Measurements from ENCODE around the gene ANKS1B. TPM values are rescaled to one million over a fixed set of nuclear protein-coding genes. Genes with fewer than 3 reads are reported as not detected.
A peak's percentile ranks its signal among the peaks of the same experiment; 100 is the strongest.

ANKS1B gene
- polyA plus RNA-seq, 3 donors: not detected

DNA sequence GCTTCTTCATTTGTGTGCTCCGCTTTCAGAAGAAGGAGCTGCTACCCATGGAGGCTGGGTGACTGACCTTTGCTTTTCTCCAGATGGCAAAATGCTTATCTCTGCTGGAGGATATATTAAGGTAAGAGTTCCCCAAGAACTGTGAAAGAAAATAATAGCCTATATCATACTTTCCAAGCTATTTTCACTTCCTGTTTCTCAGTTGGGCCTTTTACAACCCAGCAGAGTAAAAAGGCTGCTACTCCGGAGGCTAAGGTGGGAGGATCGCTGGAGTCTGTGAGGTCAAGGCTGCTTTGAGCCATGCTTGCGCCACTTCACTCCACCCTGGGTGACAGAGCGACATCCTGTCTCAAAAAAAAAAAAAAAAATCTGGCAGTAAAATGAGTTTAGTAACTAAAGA lies 1257.5 kb downstream of the ANKS1B start:
- no peak overlapping the region for H3K4me3 ChIP-seq (replicated peaks in 1 of 3; ENCODE audit: low read depth in 2 of 3, low read length in 3 of 3)
- DNase-seq: no peak
- TF ChIP-seq, protein P1, sequence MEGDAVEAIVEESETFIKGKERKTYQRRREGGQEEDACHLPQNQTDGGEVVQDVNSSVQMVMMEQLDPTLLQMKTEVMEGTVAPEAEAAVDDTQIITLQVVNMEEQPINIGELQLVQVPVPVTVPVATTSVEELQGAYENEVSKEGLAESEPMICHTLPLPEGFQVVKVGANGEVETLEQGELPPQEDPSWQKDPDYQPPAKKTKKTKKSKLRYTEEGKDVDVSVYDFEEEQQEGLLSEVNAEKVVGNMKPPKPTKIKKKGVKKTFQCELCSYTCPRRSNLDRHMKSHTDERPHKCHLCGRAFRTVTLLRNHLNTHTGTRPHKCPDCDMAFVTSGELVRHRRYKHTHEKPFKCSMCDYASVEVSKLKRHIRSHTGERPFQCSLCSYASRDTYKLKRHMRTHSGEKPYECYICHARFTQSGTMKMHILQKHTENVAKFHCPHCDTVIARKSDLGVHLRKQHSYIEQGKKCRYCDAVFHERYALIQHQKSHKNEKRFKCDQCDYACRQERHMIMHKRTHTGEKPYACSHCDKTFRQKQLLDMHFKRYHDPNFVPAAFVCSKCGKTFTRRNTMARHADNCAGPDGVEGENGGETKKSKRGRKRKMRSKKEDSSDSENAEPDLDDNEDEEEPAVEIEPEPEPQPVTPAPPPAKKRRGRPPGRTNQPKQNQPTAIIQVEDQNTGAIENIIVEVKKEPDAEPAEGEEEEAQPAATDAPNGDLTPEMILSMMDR (IDR thresholded peaks at IDR 0.05): no peak
- Mint-ChIP-seq H3K27ac (peak overlapping the region in 3 of 7 donors; percentile 25 to 58 (median 49)), H3K4me1 (peaks cover 2% of the 10 kb centered on the region), H3K9me3 (no peaks in the 10 kb centered on the region), H3K27me3 (ENCODE audit: low read depth in 3 of 3) (no peaks in the 10 kb centered on the region), H3K36me3 (peaks cover 81 to 93% of the 10 kb centered on the region in 2 donors), H3K4me3 (no peak overlapping the region)
- peak overlapping the region in 1 of 2 donors; percentile 37 for H3K27ac ChIP-seq (ENCODE audit: low read depth in 1 of 2, low read length in 2 of 2)
- peaks cover 98% of the 10 kb centered on the region in 2 donors for H3K36me3 ChIP-seq (replicated peaks in 1 of 2; ENCODE audit: control insufficient read depth in 1 of 2, insufficient read depth in 2 of 2, low read length in 2 of 2)
- H3K4me1 ChIP-seq (ENCODE audit: control insufficient read depth in 1 of 2, insufficient read depth in 2 of 2, low read length in 2 of 2): no peaks in the 10 kb centered on the region
- peaks cover 94% of the 10 kb centered on the region for H4K20me1 ChIP-seq (ENCODE audit: insufficient read depth, low read length)
- no peak overlapping the region for H3K4me2 ChIP-seq (replicated peaks; ENCODE audit: extremely low read depth, low read length, poor library complexity, severe bottlenecking)
- intact Hi-C loops (cut with micrococcal nuclease): loop anchor here in 1 of 2 donors (5.0 kb wide), 1 partner anchor 65 kb away; no protein-coding TSS in a partner anchor
- H2AFZ ChIP-seq (ENCODE audit: insufficient read depth, low read depth, low read length, poor library complexity, severe bottlenecking): no peak overlapping the region
- H3K9ac ChIP-seq (ENCODE audit: insufficient read depth, low read length, poor library complexity, severe bottlenecking): no peak overlapping the region
- WGBS (ENCODE audit: insufficient coverage): no CpG with 5 or more reads among the region's 5 CpGs
- H3K27me3 ChIP-seq (ENCODE audit: control insufficient read depth in 2 of 2, insufficient read depth in 2 of 2, low read length in 2 of 2): no peaks in the 10 kb centered on the region
- H3K9me3 ChIP-seq (replicated peaks in 1 of 2; ENCODE audit: control insufficient read depth in 1 of 2, insufficient read depth in 1 of 2, low read length in 2 of 2): no peaks in the 10 kb centered on the region
- peaks cover 3% of the 10 kb centered on the region for H3K79me2 ChIP-seq (ENCODE audit: insufficient read depth, low read length)

DNA sequence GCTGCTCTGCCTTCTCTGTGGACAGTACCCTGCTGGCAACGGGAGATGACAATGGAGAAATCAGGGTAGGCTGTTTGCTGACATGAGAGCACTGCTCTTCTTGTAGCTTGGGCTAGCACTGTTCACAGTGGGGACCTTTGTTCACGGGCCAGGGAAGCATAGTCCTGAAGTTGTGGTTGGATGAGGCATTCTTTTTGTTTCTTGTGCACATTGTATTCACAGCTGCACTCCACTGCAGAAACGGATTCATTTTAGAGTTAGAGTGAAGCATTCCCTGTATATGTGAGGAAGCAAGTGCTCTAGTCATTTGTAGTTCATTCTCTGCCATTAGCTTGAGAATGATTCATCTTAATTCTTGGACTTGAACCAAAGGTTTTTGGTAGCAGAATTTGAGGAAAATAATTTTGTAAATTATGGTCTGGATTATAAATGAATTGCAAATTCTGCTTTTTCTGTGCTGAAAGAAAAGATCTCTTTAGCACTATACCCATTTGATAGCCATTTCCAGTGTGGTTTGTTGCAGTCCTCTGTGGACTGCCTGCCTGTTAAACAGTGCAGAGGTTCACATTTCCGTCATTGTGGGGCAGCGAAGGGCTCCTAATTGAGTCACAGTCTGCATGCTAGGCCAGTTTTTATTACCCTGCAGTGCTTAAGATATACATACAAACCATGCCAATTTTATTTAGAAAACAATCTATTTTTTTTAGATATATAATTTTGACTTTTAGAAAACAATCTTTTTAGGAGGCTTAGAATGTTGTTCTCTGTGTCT lies 1259.1 kb downstream of the ANKS1B start:
- H3K4me2 ChIP-seq (replicated peaks; ENCODE audit: extremely low read depth, low read length, poor library complexity, severe bottlenecking): no peak overlapping the region
- no peaks in the 10 kb centered on the region for H3K4me1 ChIP-seq (ENCODE audit: control insufficient read depth in 1 of 2, insufficient read depth in 2 of 2, low read length in 2 of 2)
- peaks cover 96 to 98% of the 10 kb centered on the region in 2 donors for H3K36me3 ChIP-seq (replicated peaks in 1 of 2; ENCODE audit: control insufficient read depth in 1 of 2, insufficient read depth in 2 of 2, low read length in 2 of 2)
- H3K36me3 Mint-ChIP-seq: peaks cover 73 to 92% of the 10 kb centered on the region in 2 donors
- no peaks in the 10 kb centered on the region for H3K9me3 ChIP-seq (replicated peaks in 1 of 2; ENCODE audit: control insufficient read depth in 1 of 2, insufficient read depth in 1 of 2, low read length in 2 of 2)
- peak overlapping the region in 1 of 2 donors; percentile 27 for H3K27ac ChIP-seq (ENCODE audit: low read depth in 1 of 2, low read length in 2 of 2)
- 100% methylated on average over 1 of the region's 5 CpGs for WGBS (ENCODE audit: insufficient coverage)
- no peak overlapping the region for H2AFZ ChIP-seq (ENCODE audit: insufficient read depth, low read depth, low read length, poor library complexity, severe bottlenecking)
- no peaks in the 10 kb centered on the region for H3K9me3 Mint-ChIP-seq
- H4K20me1 ChIP-seq (ENCODE audit: insufficient read depth, low read length): peaks cover 94% of the 10 kb centered on the region
- no peak overlapping the region for H3K9ac ChIP-seq (ENCODE audit: insufficient read depth, low read length, poor library complexity, severe bottlenecking)
- intact Hi-C loops (cut with micrococcal nuclease): loop anchor here in 1 of 2 donors (5.0 kb wide), 1 partner anchor 63 kb away; no protein-coding TSS in a partner anchor
- H3K4me3 Mint-ChIP-seq: no peak overlapping the region
- TF ChIP-seq, protein P1 (IDR thresholded peaks at IDR 0.05): no peak
- H3K4me3 ChIP-seq (replicated peaks in 1 of 3; ENCODE audit: low read depth in 2 of 3, low read length in 3 of 3): no peak overlapping the region
- H3K79me2 ChIP-seq (ENCODE audit: insufficient read depth, low read length): peaks cover 3% of the 10 kb centered on the region
- no peak for DNase-seq
- peaks cover 3% of the 10 kb centered on the region for H3K4me1 Mint-ChIP-seq
- peak overlapping the region in 4 of 7 donors; percentile 5 to 84 (median 72) for H3K27ac Mint-ChIP-seq
- no peaks in the 10 kb centered on the region for H3K27me3 ChIP-seq (ENCODE audit: control insufficient read depth in 2 of 2, insufficient read depth in 2 of 2, low read length in 2 of 2)
- H3K27me3 Mint-ChIP-seq (ENCODE audit: low read depth in 3 of 3): no peaks in the 10 kb centered on the region

Measured in CD14-positive monocyte (primary cell).